Measurements from ENCODE around the gene SETD1B.

DNA sequence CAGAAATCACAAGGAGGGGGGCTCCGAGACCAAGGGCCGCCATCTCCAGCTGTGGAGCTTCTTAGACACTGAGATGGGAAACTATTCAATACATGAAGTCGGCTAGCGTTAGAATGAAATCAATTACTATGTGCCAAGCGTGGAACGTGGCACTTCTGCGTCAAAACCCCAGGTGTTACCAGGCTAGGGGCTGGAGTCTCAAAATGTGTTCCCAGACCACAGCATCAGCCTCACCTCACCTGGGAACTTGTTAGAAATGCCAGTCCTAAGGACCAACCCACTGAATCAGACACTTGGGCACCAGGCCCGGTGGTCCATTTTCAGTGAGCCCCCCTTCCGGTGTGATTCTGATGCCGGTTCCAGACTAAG lies 5.0 kb upstream of the SETD1B start:
- TF ChIP-seq CTCF (conservative IDR thresholded peaks at IDR 0.05; ENCODE audit: low read depth, low read length) = no peak
- TF ChIP-seq EZH2 (IDR thresholded peaks at IDR 0.05; ENCODE audit: borderline replicate concordance, low read depth, low read length, poor library complexity, severe bottlenecking) = no peak

Measured in A673 (cell line).